ENCODE measurements around the gene CYLC2. TPM values are rescaled to one million over a fixed set of nuclear protein-coding genes. Genes with fewer than 3 reads are reported as not detected.

CYLC2 gene
- total RNA-seq, 1 donor from 2014 or later, result not detected

GRCh38 chr9:103025796-103026195 is 30.7 kb downstream of the CYLC2 start:
- Mint-ChIP-seq H3K4me3 (no peak overlapping the region), H3K27ac (no peak overlapping the region), H3K9me3 (no peaks in the 10 kb centered on the region), H3K36me3 (no peaks in the 10 kb centered on the region), H3K27me3 (no peaks in the 10 kb centered on the region), H3K4me1 (ENCODE audit: unreplicated experiment) (no peaks in the 10 kb centered on the region)
- no peak for DNase-seq (ENCODE audit: extremely low spot score, unreplicated experiment)
- no peak for TF ChIP-seq CTCF (conservative IDR thresholded peaks at IDR 0.05)

DNA sequence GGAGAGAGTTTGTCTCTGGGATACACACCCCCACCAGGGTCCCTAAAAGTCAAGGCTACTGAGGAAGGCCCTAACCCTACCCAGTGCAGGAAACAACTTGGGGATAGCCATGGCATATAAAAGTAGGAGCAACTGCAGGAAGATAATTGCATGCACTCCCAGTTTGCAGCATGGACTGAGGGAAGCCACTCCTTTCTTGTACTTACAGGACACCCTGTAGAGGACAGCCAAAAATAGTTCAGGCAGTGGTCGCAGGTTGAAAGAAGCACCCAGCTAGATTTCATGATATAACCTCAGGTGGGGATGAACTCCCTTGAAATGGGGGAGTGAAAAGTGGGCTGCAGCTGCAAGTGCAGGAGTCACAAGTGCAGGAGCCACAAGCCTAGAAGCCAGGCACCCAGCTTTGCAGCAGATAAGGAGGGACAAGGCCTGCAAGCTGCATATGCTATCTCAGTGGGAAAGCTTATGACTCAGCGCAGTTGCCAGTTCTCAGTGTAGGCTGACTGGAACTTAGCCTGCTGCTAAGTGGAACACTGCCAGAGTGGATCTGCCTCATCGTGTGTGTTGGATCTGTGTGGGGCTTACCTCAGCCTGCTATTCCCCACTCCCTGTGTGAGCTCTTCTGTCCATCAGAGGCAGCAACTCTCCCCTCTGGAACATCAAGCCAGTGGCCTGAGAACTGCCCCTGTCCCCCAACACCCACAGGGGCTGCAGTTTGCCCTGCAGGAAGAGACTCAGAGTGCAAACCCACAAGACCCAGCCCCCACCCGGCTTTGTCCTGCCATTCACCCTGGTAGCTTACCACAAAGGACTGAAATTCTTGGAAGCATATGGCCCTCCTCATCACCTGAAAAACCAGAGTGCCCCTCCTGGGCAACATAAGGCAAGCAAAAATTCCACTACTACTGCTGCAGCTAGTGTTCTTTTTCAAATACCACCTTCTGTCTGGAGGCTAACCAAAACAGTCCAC is 42.7 kb downstream of the CYLC2 start:
- no peak for DNase-seq (ENCODE audit: extremely low spot score, unreplicated experiment)
- H3K27ac Mint-ChIP-seq, result no peak overlapping the region
- no peaks in the 10 kb centered on the region for H3K27me3 Mint-ChIP-seq
- H3K4me3 Mint-ChIP-seq, result no peak overlapping the region
- no peaks in the 10 kb centered on the region for H3K9me3 Mint-ChIP-seq
- no peaks in the 10 kb centered on the region for H3K36me3 Mint-ChIP-seq
- H3K4me1 Mint-ChIP-seq (ENCODE audit: unreplicated experiment), result no peaks in the 10 kb centered on the region
- TF ChIP-seq CTCF (conservative IDR thresholded peaks at IDR 0.05), result no peak

- Mint-ChIP-seq H3K4me3 (no peak overlapping the region), H3K4me1 (ENCODE audit: unreplicated experiment) (no peaks in the 10 kb centered on the region), H3K9me3 (no peaks in the 10 kb centered on the region), H3K27ac (no peak overlapping the region), H3K36me3 (no peaks in the 10 kb centered on the region), H3K27me3 (no peaks in the 10 kb centered on the region)
- DNase-seq (ENCODE audit: extremely low spot score, unreplicated experiment), result no peak
- TF ChIP-seq CTCF (conservative IDR thresholded peaks at IDR 0.05), result no peak
Observed at GRCh38 chr9:103041961-103042360, 46.8 kb downstream of the CYLC2 start.

Data from type B pancreatic cell (in vitro differentiated cells).